ENCODE results near the gene OR7G3.

GRCh38 chr19:9171393-9171991 lies 44.7 kb upstream of the OR7G3 start:
- TF ChIP-seq ESRRA (CRISPR knock-in tag; IDR thresholded peaks at IDR 0.05; ENCODE audit: borderline replicate concordance) (no peak), CTCF (IDR thresholded peaks at IDR 0.05) (no peak), GTF2I (CRISPR knock-in tag; conservative IDR thresholded peaks at IDR 0.05) (no peak), E2F4 (CRISPR knock-in tag; IDR thresholded peaks at IDR 0.05; ENCODE audit: borderline replicate concordance, low read depth) (no peak), IRF2 (CRISPR knock-in tag; IDR thresholded peaks at IDR 0.05; ENCODE audit: borderline replicate concordance, low read depth) (no peak), ZNF138 (CRISPR knock-in tag; conservative IDR thresholded peaks at IDR 0.05) (no peak), PRDM15 (CRISPR knock-in tag; IDR thresholded peaks at IDR 0.05) (no peak), ETV6 (CRISPR knock-in tag; IDR thresholded peaks at IDR 0.05) (no peak), NR2C2 (CRISPR knock-in tag; IDR thresholded peaks at IDR 0.05) (no peak), ATF2 (CRISPR knock-in tag; IDR thresholded peaks at IDR 0.05; ENCODE audit: borderline replicate concordance, low read depth) (no peak), ATF1 (CRISPR knock-in tag; IDR thresholded peaks at IDR 0.05) (no peak)

All from WTC11 (cell line).